ENCODE measurements around the gene UQCRC2.
"Not testable (repeated sequence)": the region's sequence is repeated elsewhere in the genome, so short reads cannot be mapped to it uniquely, and the experiment has no call there.

Gene UQCRC2

DNA sequence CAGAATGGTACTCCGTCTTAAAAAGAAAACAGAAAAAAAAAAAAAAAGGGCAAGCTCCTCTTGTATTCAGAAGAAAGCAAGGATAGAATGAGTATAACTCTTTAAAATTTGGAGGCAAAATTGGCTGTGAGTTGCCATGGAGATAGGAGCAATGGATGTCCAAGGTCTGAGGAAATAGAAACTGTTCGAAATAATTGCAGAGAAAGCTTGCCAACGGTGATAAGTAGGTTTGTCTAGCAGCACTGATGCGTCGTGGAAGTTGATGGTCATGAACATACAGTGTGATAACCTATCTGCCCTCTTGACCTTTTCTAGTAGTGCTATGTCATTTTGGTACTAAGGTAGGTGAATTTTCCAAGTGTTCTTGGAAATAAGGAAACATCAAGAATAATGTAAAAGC lies 57.7 kb downstream of the UQCRC2 start:
- DNase-seq (ENCODE audit: low spot score): no peak

DNA sequence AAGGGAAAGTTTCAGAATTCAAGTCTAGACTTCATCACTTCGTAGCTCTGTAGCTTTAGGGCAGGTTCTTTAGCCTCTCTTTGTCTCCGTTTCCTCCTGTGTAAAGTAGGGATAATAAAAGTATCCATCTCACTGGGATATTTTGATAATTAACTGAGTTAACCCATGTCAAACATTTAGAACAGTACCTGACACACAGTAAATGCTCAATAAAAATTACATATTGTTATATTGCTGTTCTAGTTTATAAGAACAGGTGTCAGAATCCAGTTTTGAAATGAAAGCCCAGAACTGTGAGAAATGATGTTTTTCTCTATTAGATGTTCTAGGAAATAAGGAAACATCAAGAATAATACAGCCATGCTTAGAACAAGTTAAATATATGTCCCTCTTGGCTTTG lies 59.1 kb downstream of the UQCRC2 start:
- no peak for DNase-seq (ENCODE audit: low spot score)

DNA sequence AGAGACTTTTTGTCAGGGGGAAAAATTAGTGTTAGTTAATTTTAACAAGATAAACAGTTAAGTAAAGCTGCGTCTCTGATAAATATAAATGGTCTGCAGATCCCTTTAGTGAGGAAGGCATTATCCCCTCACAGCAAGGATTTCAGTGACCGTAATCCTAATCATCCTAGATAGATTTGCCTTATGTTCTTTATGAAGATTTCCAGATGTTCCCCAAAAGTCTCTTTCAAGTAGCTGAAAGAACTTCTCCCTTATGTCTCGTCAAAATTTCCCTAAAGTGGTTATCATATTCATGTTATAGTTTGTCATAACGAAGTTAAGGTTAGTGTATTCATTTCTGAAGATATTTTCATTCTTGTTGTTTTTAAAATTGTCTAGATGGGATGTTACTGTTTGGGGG lies 60.3 kb downstream of the UQCRC2 start:
- no peak for DNase-seq (ENCODE audit: low spot score)

DNA sequence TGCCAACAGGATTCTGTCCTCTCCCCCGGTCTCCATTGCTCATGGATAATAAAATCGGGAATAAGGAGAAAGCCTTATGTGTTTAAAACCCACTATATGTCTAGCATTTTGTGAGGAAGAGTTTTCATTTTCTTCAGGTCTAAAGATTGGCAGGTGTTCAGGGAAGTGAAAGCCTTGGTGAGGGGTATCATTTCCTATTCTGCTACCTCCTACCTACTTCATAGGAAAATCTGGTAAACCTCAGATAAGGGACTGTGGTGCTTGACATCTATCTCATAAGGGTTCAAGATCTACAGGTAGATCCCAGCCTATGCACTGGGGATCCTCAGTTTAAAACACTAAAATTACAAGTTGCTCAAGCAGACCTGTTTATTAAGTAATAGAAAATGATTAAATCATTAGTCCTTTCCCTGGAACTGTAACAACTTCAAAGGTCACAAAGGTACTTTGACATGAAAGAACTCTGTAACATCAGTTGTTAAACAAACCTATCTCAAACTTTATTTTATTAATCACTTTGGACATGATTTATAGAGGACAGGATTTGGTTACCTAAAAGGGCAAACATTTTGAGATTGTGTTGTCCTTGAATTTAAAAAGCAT lies 61.2 kb downstream of the UQCRC2 start:
- DNase-seq (ENCODE audit: low spot score): no peak

- DNase-seq (ENCODE audit: low spot score): no peak
Measured at GRCh38 chr16:22016927-22017326, 63.8 kb downstream of the UQCRC2 start.

- DNase-seq (ENCODE audit: low spot score): no peak
Measured at GRCh38 chr16:22018559-22018958, 65.4 kb downstream of the UQCRC2 start.

GRCh38 chr16:22022151-22022550 lies 69.0 kb downstream of the UQCRC2 start:
- DNase-seq (ENCODE audit: low spot score): no peak

DNA sequence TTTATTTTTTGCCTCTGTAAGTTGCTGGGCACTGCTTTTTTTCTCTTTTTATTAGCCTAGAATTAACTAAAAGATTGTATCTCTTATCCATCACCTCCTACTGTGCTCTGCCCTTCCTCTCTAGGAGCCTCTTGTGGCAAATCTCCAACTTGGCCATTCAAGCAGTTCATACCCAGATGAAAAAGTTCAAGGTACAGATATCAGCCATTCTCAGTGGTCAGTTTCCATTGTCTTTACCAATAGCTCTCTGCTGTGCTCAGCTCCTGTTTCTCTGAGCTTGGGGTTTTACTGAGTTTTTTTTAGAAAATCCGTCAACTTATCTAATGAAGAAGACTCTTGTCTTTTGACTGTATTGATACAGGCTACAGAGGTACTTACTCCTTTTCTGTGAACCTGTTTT lies 70.3 kb downstream of the UQCRC2 start:
- DNase-seq (ENCODE audit: low spot score): no peak

DNA sequence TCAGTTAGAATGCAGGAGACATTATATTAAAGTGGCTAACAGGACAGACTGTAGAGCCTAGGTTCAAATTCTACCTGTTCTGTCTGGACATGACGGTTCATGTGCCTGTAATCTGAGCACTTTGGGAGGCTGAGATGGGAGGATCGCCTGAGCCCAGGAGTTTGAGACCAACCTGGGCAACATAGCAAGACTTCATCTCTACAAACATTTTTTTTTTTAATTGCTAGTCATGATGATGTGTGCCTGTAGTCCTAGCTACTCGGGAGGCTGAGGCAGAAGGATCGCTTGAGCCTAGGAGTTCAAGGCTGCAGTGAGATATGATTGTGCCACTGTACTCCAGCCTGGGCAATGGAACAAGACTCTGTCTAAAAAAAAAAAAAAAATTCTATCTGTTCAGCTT lies 71.6 kb downstream of the UQCRC2 start:
- not testable (repeated sequence) for DNase-seq (ENCODE audit: low spot score)

- DNase-seq (ENCODE audit: low spot score): no peak
Measured at GRCh38 chr16:22027633-22028032, 74.5 kb downstream of the UQCRC2 start.

DNA sequence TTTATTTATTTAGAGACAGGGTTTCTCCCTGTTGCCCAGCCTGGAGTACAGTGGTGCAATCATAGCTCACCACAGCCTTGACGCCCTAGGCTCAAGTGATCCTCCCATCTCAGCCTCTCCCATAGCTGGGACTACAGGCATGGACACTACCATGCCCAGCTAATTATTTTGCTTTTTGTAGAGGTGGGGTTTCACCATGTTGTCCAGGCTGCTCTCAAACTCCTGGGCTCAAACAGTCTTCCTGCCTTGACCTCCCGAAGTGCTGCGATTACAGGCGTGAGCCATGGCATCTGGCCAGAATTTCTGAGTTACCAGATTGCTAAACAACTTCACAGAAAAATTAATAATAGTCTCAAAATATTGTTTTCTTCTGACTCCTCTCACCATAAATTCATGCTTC lies 76.5 kb downstream of the UQCRC2 start:
- no peak for DNase-seq (ENCODE audit: low spot score)

- DNase-seq (ENCODE audit: low spot score): no peak
Measured at GRCh38 chr16:22030087-22030812, 77.1 kb downstream of the UQCRC2 start.

DNA sequence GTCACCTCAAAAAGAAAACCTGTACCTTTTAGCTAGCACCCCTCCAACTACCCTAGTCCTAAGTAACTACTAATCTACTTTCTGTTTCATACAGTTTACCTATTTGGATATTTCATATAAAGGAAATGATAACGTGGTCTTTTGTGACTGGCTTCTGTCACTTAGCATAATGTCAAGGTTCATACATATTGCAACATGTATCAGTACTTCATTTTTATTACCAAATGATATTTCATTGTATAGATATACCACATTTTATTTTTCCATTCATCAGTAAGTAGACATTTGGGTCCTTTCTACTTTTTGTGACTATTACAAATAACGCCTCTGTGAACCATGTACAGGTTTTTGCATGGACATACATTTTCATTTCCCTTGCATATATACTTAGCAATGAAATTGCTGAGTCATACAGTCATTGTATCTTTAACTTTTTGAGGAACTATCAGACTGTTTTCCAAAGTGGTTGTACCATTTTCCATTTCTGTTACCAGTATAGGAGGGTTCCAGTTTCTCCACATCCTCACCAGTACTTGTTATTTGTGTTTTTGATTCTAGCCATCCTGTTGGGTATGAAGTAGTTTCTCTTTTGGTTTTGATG lies 78.4 kb downstream of the UQCRC2 start:
- DNase-seq (ENCODE audit: low spot score): no peak

All from HuH-7.5 (cell line).